HFFc6 (cell line): ENCODE data around the gene CAMK2G. TPM values are rescaled to one million over a fixed set of nuclear protein-coding genes. Genes with fewer than 3 reads are reported as not detected.

Source experiments
- DNase-seq: peaks from one replicate; pipeline ENCODE4 v3.0.0-alpha.2; 2018
- H3K27ac Mint-ChIP-seq: 2 replicates; pipeline ENCODE4 v1.8.0; 2020; ENCODE audit warnings: mild to moderate bottlenecking, mixed read lengths
- H3K27me3 Mint-ChIP-seq: 2 replicates; pipeline ENCODE4 v1.8.0; 2021; ENCODE audit warnings: mild to moderate bottlenecking, moderate library complexity, mixed read lengths; ENCODE audit not compliant: insufficient read depth
- H3K36me3 Mint-ChIP-seq: 2 replicates; pipeline ENCODE4 v1.8.0; 2021; ENCODE audit warnings: low read depth, mixed read lengths
- H3K4me1 Mint-ChIP-seq: 2 replicates; pipeline ENCODE4 v1.8.0; 2020; ENCODE audit warnings: low read depth, mixed read lengths
- H3K4me3 Mint-ChIP-seq: 2 replicates; pipeline ENCODE4 v1.8.0; 2020; ENCODE audit warnings: mild to moderate bottlenecking, moderate library complexity, mixed read lengths
- H3K9me3 Mint-ChIP-seq: 2 replicates; pipeline ENCODE4 v1.8.0; 2020; ENCODE audit warnings: mild to moderate bottlenecking, mixed read lengths
- total RNA-seq, 6 experiments: library from RNA; stranded (reverse); fragmentation: NEBNext Ultra II Directional; extraction: Animal tissue kit (Norgen Biotek cat#: 25700); gene quantifications; 2 replicates in 1 of 6; 3 replicates in 5 of 6; pipeline ENCODE4 v1.2.3, GENCODE V29; 2021
- TF ChIP-seq, protein P1 (sequence below): fragments of 200-600 bp; sonication (generic); IDR thresholded peaks from 2 replicates; pipeline ENCODE4 v1.5.0; 2021; ENCODE audit warnings: antibody characterized with exemption, mild to moderate bottlenecking

CAMK2G gene
- total RNA-seq, 6 experiments from 2014 or later, result 24.6 to 33.1 (median 28.1) TPM

DNA sequence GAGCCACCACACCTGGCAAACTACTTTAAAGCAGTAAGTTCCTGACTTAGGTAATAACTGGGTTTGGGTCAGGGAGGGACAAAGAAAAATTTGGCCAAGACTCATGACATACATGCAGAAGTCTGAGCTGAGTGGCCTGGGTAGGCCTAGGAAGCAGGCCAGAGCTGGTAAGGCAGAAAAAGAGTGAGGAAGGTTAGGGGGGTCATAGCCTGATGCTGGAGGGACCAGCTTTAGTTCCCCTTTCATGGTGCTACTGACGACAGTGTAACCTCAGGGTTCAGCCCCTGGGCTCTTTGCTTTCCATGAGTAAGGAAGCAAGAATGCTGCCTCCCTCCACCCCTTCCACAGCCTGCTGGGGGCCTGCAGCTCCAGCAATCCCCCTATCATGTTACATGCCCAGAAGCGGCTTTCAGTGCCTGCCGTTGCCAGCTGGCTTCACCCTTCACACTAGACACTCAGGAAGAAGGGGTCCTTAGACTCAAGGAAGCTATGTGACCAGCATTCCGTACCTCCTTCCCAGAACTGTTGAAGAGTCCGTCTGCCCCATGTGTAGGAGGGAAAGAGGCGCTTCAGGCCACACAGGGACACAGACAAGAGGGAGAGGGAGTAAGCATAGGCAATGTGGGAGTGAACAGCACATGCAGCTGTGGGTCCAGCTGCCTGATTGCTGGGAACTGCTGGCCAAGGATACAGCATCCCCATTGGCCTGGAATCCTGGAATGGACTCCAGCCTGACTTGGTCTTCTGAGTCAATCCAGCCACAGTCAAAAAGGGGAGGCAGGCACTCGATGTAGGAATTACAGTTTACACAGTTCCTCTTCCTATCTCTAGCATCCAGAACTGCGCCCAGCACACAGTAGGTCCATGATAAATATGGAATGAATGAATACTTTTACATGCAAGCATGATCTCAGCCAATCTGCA lies 32.4 kb upstream of the CAMK2G start:
- TF ChIP-seq, protein P1, sequence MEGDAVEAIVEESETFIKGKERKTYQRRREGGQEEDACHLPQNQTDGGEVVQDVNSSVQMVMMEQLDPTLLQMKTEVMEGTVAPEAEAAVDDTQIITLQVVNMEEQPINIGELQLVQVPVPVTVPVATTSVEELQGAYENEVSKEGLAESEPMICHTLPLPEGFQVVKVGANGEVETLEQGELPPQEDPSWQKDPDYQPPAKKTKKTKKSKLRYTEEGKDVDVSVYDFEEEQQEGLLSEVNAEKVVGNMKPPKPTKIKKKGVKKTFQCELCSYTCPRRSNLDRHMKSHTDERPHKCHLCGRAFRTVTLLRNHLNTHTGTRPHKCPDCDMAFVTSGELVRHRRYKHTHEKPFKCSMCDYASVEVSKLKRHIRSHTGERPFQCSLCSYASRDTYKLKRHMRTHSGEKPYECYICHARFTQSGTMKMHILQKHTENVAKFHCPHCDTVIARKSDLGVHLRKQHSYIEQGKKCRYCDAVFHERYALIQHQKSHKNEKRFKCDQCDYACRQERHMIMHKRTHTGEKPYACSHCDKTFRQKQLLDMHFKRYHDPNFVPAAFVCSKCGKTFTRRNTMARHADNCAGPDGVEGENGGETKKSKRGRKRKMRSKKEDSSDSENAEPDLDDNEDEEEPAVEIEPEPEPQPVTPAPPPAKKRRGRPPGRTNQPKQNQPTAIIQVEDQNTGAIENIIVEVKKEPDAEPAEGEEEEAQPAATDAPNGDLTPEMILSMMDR, result no peak
- DNase-seq, result peak; percentile 97
- peak overlapping the region; percentile 70 for H3K4me3 Mint-ChIP-seq
- H3K9me3 Mint-ChIP-seq, result no peaks in the 10 kb centered on the region
- peak overlapping the region; percentile 98 for H3K27ac Mint-ChIP-seq
- no peaks in the 10 kb centered on the region; the same call in 1 of the 2 replicates for H3K27me3 Mint-ChIP-seq
- no peaks in the 10 kb centered on the region for H3K36me3 Mint-ChIP-seq
- H3K4me1 Mint-ChIP-seq, result peaks cover 72% of the 10 kb centered on the region

DNA sequence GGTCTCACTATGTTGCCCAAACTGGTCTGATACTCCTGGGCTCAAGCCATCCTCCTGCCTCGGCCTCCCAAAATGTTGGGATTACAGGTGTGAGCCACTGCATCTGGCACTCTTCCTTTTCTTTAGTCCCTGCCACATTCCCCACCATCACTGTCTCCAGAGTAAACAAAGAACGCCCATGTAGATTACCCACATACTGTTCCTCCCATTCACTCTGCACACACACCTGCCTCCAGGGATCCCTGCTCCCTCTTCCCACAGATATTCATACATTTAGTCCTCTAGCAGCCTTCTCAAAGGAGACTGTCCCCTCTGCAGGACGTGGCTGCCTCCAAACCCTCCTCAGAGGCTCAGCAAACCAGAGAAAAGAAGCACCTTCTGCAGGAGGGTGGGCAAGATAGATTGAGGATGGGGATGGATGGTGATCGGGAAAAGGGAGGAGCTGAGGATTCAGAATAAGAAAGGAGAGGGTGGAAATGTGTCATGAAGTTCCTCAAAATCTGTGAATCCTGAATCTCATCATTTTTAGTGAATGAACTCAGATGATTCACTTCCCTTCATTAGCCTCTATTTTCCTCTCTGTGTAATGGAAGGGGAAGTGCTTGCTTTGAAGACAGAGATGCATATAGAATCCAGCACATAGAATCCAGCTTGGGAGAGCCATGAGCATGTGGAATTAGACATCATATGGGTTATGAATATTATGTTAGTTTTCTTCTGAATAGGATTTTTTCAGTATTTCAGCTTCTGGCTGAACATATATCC lies 31.1 kb upstream of the CAMK2G start:
- H3K36me3 Mint-ChIP-seq, result no peaks in the 10 kb centered on the region
- no peak overlapping the region; the same call in 1 of the 2 replicates for H3K4me3 Mint-ChIP-seq
- peaks cover 65% of the 10 kb centered on the region for H3K4me1 Mint-ChIP-seq
- peak overlapping the region; percentile 98 for H3K27ac Mint-ChIP-seq
- no peaks in the 10 kb centered on the region for H3K9me3 Mint-ChIP-seq
- H3K27me3 Mint-ChIP-seq, result no peaks in the 10 kb centered on the region
- TF ChIP-seq, protein P1, result no peak
- DNase-seq, result no peak

DNA sequence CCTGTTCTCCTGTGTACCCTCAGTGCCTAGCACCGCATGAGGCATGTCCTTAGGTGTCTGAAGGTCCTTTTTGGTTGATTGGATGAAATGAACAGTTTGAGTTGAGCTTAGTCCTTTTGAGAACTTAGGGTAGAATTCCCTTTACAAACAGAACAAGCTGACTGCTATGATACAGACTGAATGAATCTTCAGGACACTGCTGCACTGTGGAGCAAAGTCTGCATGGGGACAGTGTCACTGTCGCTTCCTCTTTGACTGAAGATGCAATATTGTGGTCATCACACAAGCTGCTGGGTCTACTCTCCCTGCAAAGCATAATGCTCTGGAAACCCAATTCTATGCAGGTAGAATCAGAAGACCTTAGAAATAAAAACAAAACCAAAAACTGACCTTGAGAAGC lies 28.0 kb upstream of the CAMK2G start:
- Mint-ChIP-seq H3K9me3 (no peaks in the 10 kb centered on the region), H3K27me3 (no peaks in the 10 kb centered on the region; the same call in 1 of the 2 replicates), H3K4me1 (peaks cover 56% of the 10 kb centered on the region), H3K4me3 (no peak overlapping the region), H3K27ac (no peak overlapping the region), H3K36me3 (no peaks in the 10 kb centered on the region)
- TF ChIP-seq, protein P1, result no peak
- DNase-seq, result no peak

DNA sequence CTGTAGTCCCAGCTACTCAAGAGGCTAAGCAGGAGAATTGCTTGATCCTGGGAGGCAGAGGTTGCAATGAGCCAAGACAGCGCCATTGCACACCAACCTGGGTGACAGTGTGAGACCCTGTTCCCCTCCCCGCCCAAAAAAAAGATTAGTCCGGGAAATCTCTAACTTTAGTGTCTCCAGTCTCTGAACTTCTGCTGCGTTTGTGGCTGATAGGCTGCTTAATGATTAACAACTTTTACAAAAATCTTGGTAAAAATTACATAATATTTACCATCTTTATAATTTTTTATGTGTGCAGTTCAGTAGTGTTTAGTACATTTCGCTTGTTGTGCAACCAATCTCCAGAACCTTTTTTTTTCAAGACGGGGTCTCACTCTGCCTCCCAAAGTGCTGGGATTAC lies 26.9 kb upstream of the CAMK2G start:
- TF ChIP-seq, protein P1, result no peak
- peaks cover 45% of the 10 kb centered on the region for H3K4me1 Mint-ChIP-seq
- H3K27ac Mint-ChIP-seq, result no peak overlapping the region
- DNase-seq, result no peak
- H3K27me3 Mint-ChIP-seq, result no peaks in the 10 kb centered on the region; the same call in 1 of the 2 replicates
- no peak overlapping the region for H3K4me3 Mint-ChIP-seq
- no peaks in the 10 kb centered on the region for H3K9me3 Mint-ChIP-seq
- no peaks in the 10 kb centered on the region for H3K36me3 Mint-ChIP-seq

DNA sequence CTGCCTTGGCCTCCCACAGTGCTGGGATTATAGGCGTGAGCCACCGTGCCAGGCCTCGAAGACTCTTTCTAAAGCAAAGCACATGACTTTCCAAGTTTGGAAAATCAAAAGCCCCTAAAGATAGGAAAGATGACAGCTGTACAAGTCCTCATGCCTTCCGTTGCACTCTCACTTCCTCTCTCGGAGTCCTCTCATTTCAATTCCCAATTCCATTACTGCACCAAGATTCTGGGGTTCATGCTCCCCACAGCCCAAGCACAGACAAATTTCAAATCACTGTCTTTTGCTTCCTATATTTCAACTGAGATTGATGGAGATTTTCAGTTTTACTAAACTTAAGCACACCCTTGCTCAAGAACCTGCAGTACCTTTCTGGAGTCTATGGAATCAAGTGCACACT lies 25.7 kb upstream of the CAMK2G start:
- no peak for DNase-seq
- Mint-ChIP-seq H3K36me3 (no peaks in the 10 kb centered on the region), H3K4me3 (no peak overlapping the region), H3K27me3 (no peaks in the 10 kb centered on the region; the same call in none of the 2 replicates), H3K4me1 (peaks cover 39% of the 10 kb centered on the region), H3K27ac (peak overlapping the region; percentile 37; the same call in 1 of the 2 replicates), H3K9me3 (no peaks in the 10 kb centered on the region)
- TF ChIP-seq, protein P1, result no peak
